Measurements from ENCODE around the gene NIM1K. TPM values are rescaled to one million over a fixed set of nuclear protein-coding genes. Genes with fewer than 3 reads are reported as not detected.

NIM1K gene
- total and polyA plus RNA-seq, 2 donors from 2014 or later, result 0.32 to 0.60 TPM

GRCh38 chr5:43302481-43302880 is 110.5 kb downstream of the NIM1K start:
- no peak overlapping the region for H3K9ac ChIP-seq (ENCODE audit: low read length in 3 of 3)
- intact Hi-C loops (cut with DNase I), result no loop called here
- H3K27me3 ChIP-seq (ENCODE audit: control insufficient read depth, insufficient read depth, low read length), result no peaks in the 10 kb centered on the region
- no peak for TF ChIP-seq CTCF (IDR thresholded peaks at IDR 0.05; ENCODE audit: borderline replicate concordance, extremely low read depth, insufficient read depth)
- DNase-seq, result no peak
- peaks cover 4 to 7% (median 4%) of the 10 kb centered on the region in 3 donors for H3K36me3 ChIP-seq (ENCODE audit: control insufficient read depth in 2 of 3, insufficient read depth in 3 of 3, low read length in 3 of 3)
- H3K27ac ChIP-seq (ENCODE audit: low read depth in 2 of 2, low read length in 2 of 2), result no peak overlapping the region
- no peak overlapping the region for H3K4me3 ChIP-seq (ENCODE audit: low read length in 3 of 3)
- FAIRE-seq, result no peak
- H3K9me3 ChIP-seq (ENCODE audit: control insufficient read depth in 2 of 3, insufficient read depth in 1 of 3, low read length in 3 of 3), result no peaks in the 10 kb centered on the region
- H3K4me1 ChIP-seq (ENCODE audit: control insufficient read depth in 2 of 3, insufficient read depth in 2 of 3, low read depth in 1 of 3, low read length in 3 of 3), result peaks cover 0 to 8% (median 2%) of the 10 kb centered on the region in 3 donors

DNA sequence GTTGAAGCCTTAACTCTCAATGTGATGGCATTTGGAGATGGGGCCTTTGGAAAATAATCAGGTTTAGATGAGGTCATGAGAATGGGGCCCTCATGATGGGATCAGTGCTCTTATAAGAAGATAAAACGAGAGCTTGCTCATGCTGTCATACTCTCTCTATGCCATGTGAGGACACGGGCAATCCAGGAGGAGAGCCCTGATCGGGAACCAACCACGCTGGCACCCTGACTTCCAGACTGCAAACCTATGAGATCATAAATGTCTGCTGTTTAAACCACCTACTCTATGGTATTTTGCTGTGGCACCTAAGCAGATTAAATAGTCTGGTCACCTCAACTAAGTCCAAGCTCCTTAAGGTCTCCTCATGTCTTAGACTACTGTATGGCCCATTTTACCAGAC is 111.2 kb downstream of the NIM1K start:
- no peak overlapping the region for H3K9ac ChIP-seq (ENCODE audit: low read length in 3 of 3)
- H3K9me3 ChIP-seq (ENCODE audit: control insufficient read depth in 2 of 3, insufficient read depth in 1 of 3, low read length in 3 of 3), result no peaks in the 10 kb centered on the region
- FAIRE-seq, result no peak
- peaks cover 0 to 4% (median 4%) of the 10 kb centered on the region in 3 donors for H3K36me3 ChIP-seq (ENCODE audit: control insufficient read depth in 2 of 3, insufficient read depth in 3 of 3, low read length in 3 of 3)
- DNase-seq, result no peak
- H3K4me3 ChIP-seq (ENCODE audit: low read length in 3 of 3), result no peak overlapping the region
- TF ChIP-seq CTCF (IDR thresholded peaks at IDR 0.05; ENCODE audit: borderline replicate concordance, extremely low read depth, insufficient read depth), result no peak
- peaks cover 0 to 8% (median 2%) of the 10 kb centered on the region in 3 donors for H3K4me1 ChIP-seq (ENCODE audit: control insufficient read depth in 2 of 3, insufficient read depth in 2 of 3, low read depth in 1 of 3, low read length in 3 of 3)
- H3K27me3 ChIP-seq (ENCODE audit: control insufficient read depth, insufficient read depth, low read length), result no peaks in the 10 kb centered on the region
- intact Hi-C loops (cut with DNase I), result no loop called here
- no peak overlapping the region for H3K27ac ChIP-seq (ENCODE audit: low read depth in 2 of 2, low read length in 2 of 2)

DNA sequence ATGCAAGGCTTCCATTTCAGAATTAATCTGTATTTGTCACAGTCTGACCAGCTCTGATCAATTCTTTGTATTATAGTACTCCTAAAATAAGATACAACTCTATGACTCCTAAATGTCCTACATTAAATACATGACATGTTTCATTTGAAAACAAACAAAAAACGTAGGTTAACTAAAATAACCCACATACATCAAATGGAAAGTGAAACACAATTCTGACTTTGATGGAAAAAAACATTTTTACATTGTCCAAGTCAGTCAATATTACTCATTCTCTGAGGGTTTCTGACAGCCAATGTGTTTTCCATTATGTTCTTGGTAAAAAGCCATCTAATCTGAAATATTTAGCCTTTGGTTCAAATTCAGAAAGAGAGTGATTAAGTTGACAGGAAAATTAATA is 112.5 kb downstream of the NIM1K start:
- DNase-seq (no peak), FAIRE-seq (peak; percentile 37)
- TF ChIP-seq CTCF (IDR thresholded peaks at IDR 0.05; ENCODE audit: borderline replicate concordance, extremely low read depth, insufficient read depth), result no peak
- H3K9ac ChIP-seq (ENCODE audit: low read length in 3 of 3), result no peak overlapping the region
- peaks cover 0 to 8% (median 2%) of the 10 kb centered on the region in 3 donors for H3K4me1 ChIP-seq (ENCODE audit: control insufficient read depth in 2 of 3, insufficient read depth in 2 of 3, low read depth in 1 of 3, low read length in 3 of 3)
- no peak overlapping the region for H3K4me3 ChIP-seq (ENCODE audit: low read length in 3 of 3)
- no peaks in the 10 kb centered on the region for H3K27me3 ChIP-seq (ENCODE audit: control insufficient read depth, insufficient read depth, low read length)
- H3K36me3 ChIP-seq (ENCODE audit: control insufficient read depth in 2 of 3, insufficient read depth in 3 of 3, low read length in 3 of 3), result no peaks in the 10 kb centered on the region
- H3K9me3 ChIP-seq (ENCODE audit: control insufficient read depth in 2 of 3, insufficient read depth in 1 of 3, low read length in 3 of 3), result no peaks in the 10 kb centered on the region
- H3K27ac ChIP-seq (ENCODE audit: low read depth in 2 of 2, low read length in 2 of 2), result no peak overlapping the region
- intact Hi-C loops (cut with DNase I), result no loop called here

Measured in kidney (tissue), 14 donors.